Mammary epithelial cell (primary cell): Measurements from ENCODE around the gene PPM1M.

ENCODE experiments used
- CTCF ChIP-seq, 2 donors: IDR thresholded peaks in 1 of 2; conservative IDR thresholded peaks in 1 of 2; 2 replicates each; pipeline ENCODE4 v1.5.1; 2011 to 2012; ENCODE audit warnings: inconsistent platforms in 2 of 2, low read length in 2 of 2, mild to moderate bottlenecking in 2 of 2, control low read depth in 1 of 2, low read depth in 1 of 2; ENCODE audit not compliant: insufficient read depth in 1 of 2; ENCODE audit errors: extremely low read depth in 1 of 2
- EZH2 ChIP-seq: IDR thresholded peaks from 2 replicates; pipeline ENCODE4 v1.6.1; 2012; ENCODE audit warnings: low read length, inconsistent platforms, borderline replicate concordance

- TF ChIP-seq EZH2, result no peak
- no peak for TF ChIP-seq CTCF (conservative IDR thresholded peaks at IDR 0.05 in 1 of 2, IDR thresholded peaks at IDR 0.05 in 1 of 2; ENCODE audit: extremely low read depth in 1 of 2, insufficient read depth in 1 of 2, low read depth in 1 of 2, low read length in 2 of 2)
Observed at GRCh38 chr3:52236424-52236886, 9.1 kb upstream of the PPM1M start.
